ENCODE results near the gene SMYD3.
"Not testable (repeated sequence)": the region's sequence is repeated elsewhere in the genome, so short reads cannot be mapped to it uniquely, and the experiment has no call there.

Gene SMYD3

GRCh38 chr1:245714027-245714426 is 793.1 kb downstream of the SMYD3 start:
- in situ Hi-C loops (cut with MboI; ENCODE audit: low sequenced_read_pairs) = not testable (repeated sequence)

GRCh38 chr1:245710961-245711903 is 795.8 kb downstream of the SMYD3 start:
- in situ Hi-C loops (cut with MboI; ENCODE audit: low sequenced_read_pairs) = no loop called here

GRCh38 chr1:245707941-245708340 is 799.1 kb downstream of the SMYD3 start:
- in situ Hi-C loops (cut with MboI; ENCODE audit: low sequenced_read_pairs) = no loop called here

GRCh38 chr1:245704765-245705164 is 802.3 kb downstream of the SMYD3 start:
- in situ Hi-C loops (cut with MboI; ENCODE audit: low sequenced_read_pairs) = no loop called here

- in situ Hi-C loops (cut with MboI; ENCODE audit: low sequenced_read_pairs) = no loop called here
Observed at GRCh38 chr1:245704341-245704740, 802.7 kb downstream of the SMYD3 start.

GRCh38 chr1:245702346-245702745 is 804.7 kb downstream of the SMYD3 start:
- in situ Hi-C loops (cut with MboI; ENCODE audit: low sequenced_read_pairs) = no loop called here

GRCh38 chr1:245701631-245702030 is 805.4 kb downstream of the SMYD3 start:
- in situ Hi-C loops (cut with MboI; ENCODE audit: low sequenced_read_pairs) = no loop called here

- in situ Hi-C loops (cut with MboI; ENCODE audit: low sequenced_read_pairs) = no loop called here
Observed at GRCh38 chr1:245700631-245701030, 806.4 kb downstream of the SMYD3 start.

Measured in HL-60/S4 treated with phorbol 12-myristate 13-acetate at 8.2 ng/mL for 4 days and 3 days (cell line).